ENCODE measurements around the gene SLC16A5.

DNA sequence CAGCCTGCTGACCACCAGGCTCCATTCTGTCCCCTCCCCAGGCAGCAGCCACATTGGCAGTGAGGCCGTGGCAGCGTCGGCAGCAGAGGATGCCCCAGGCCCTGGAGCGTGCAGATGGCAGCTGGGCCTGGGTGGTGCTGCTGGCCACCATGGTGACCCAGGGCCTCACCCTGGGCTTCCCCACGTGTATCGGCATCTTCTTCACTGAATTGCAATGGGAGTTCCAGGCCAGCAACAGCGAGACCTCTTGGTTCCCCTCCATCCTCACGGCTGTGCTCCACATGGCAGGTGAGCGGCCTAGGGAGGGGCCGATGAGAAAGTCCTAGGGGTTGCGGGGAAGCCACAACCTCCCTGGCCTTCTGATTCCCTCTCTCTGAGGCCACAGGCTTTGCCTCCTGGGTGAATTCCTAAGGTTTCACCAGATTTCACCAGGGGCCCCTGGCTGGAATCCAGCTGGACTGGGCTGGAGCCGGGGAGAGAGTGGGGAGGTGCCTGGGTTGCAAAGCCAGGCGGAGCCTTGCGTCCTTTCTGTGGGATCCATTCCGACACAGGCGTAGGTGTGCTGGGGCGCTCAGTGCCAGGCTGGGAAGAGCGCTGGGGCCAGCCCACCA lies 5.9 kb downstream of the SLC16A5 start:
- TF ChIP-seq, protein P1, sequence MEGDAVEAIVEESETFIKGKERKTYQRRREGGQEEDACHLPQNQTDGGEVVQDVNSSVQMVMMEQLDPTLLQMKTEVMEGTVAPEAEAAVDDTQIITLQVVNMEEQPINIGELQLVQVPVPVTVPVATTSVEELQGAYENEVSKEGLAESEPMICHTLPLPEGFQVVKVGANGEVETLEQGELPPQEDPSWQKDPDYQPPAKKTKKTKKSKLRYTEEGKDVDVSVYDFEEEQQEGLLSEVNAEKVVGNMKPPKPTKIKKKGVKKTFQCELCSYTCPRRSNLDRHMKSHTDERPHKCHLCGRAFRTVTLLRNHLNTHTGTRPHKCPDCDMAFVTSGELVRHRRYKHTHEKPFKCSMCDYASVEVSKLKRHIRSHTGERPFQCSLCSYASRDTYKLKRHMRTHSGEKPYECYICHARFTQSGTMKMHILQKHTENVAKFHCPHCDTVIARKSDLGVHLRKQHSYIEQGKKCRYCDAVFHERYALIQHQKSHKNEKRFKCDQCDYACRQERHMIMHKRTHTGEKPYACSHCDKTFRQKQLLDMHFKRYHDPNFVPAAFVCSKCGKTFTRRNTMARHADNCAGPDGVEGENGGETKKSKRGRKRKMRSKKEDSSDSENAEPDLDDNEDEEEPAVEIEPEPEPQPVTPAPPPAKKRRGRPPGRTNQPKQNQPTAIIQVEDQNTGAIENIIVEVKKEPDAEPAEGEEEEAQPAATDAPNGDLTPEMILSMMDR (IDR thresholded peaks at IDR 0.05; ENCODE audit: low read depth, low read length): no peak
- TF ChIP-seq POLR2A (IDR thresholded peaks at IDR 0.05; ENCODE audit: extremely low read depth, insufficient read length): no peak
- TF ChIP-seq, protein P2, sequence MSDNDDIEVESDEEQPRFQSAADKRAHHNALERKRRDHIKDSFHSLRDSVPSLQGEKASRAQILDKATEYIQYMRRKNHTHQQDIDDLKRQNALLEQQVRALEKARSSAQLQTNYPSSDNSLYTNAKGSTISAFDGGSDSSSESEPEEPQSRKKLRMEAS (IDR thresholded peaks at IDR 0.05; ENCODE audit: low read depth, low read length): no peak

Data from NB4 (cell line).